ENCODE results near the gene ACSS1.

ACSS1 gene

GRCh38 chr20:25045343-25045712, 12.6 kb downstream of the ACSS1 start:
- no peak for DNase-seq

- no peak for DNase-seq
Observed at GRCh38 chr20:25044660-25045342, 13.1 kb downstream of the ACSS1 start.

GRCh38 chr20:25044261-25044560, 13.7 kb downstream of the ACSS1 start:
- DNase-seq: no peak

- DNase-seq: no peak
Observed at GRCh38 chr20:25043499-25044260, 14.3 kb downstream of the ACSS1 start.

- DNase-seq: no peak
Observed at GRCh38 chr20:25042531-25043498, 15.1 kb downstream of the ACSS1 start.

GRCh38 chr20:25041813-25042530, 16.0 kb downstream of the ACSS1 start:
- DNase-seq: no peak

- DNase-seq: no peak
Observed at GRCh38 chr20:25040438-25040831, 17.5 kb downstream of the ACSS1 start.

GRCh38 chr20:25039697-25040437, 18.1 kb downstream of the ACSS1 start:
- no peak for DNase-seq

GRCh38 chr20:25038591-25039015, 19.3 kb downstream of the ACSS1 start:
- no peak for DNase-seq

- DNase-seq: no peak
Observed at GRCh38 chr20:25038103-25038410, 19.9 kb downstream of the ACSS1 start.

- DNase-seq: no peak
Observed at GRCh38 chr20:25037288-25038102, 20.4 kb downstream of the ACSS1 start.

- DNase-seq: no peak
Observed at GRCh38 chr20:25036331-25036936, 21.5 kb downstream of the ACSS1 start.

- DNase-seq: no peak
Observed at GRCh38 chr20:25035921-25036320, 22.0 kb downstream of the ACSS1 start.

GRCh38 chr20:25033924-25034300, 24.0 kb downstream of the ACSS1 start:
- no peak for DNase-seq

- no peak for DNase-seq
Observed at GRCh38 chr20:25033265-25033923, 24.5 kb downstream of the ACSS1 start.

- DNase-seq: no peak
Observed at GRCh38 chr20:25032478-25033264, 25.3 kb downstream of the ACSS1 start.

- DNase-seq: no peak
Observed at GRCh38 chr20:25032065-25032477, 25.9 kb downstream of the ACSS1 start.

- no peak for DNase-seq
Observed at GRCh38 chr20:25031241-25031640, 26.7 kb downstream of the ACSS1 start.

GRCh38 chr20:25030649-25031207, 27.2 kb downstream of the ACSS1 start:
- no peak for DNase-seq

Data from SW 1271 (cell line).